Peyer's patch (tissue), 4 donors: ENCODE results near the gene HBM.

Experiments
- POLR2A ChIP-seq, 2 donors: fragments of 450-650 bp; IDR thresholded peaks; one replicate each; pipeline ENCODE4 v1.5.1; 2017; ENCODE audit warnings: antibody characterized with exemption in 2 of 2, mild to moderate bottlenecking in 2 of 2, moderate library complexity in 2 of 2
- TF ChIP-seq, protein P1 (sequence below), 6 experiments: fragments of 450-650 bp in 4 of 6; fragments of 200-600 bp in 2 of 6; sonication (generic) in 1 of 6; IDR thresholded peaks; one replicate each; pipeline ENCODE4 v1.5.1; 2017 to 2019; ENCODE audit warnings: antibody characterized with exemption in 6 of 6, mild to moderate bottlenecking in 3 of 6, moderate library complexity in 1 of 6

GRCh38 chr16:117379-118365 lies 48.1 kb upstream of the HBM start:
- TF ChIP-seq, protein P1, sequence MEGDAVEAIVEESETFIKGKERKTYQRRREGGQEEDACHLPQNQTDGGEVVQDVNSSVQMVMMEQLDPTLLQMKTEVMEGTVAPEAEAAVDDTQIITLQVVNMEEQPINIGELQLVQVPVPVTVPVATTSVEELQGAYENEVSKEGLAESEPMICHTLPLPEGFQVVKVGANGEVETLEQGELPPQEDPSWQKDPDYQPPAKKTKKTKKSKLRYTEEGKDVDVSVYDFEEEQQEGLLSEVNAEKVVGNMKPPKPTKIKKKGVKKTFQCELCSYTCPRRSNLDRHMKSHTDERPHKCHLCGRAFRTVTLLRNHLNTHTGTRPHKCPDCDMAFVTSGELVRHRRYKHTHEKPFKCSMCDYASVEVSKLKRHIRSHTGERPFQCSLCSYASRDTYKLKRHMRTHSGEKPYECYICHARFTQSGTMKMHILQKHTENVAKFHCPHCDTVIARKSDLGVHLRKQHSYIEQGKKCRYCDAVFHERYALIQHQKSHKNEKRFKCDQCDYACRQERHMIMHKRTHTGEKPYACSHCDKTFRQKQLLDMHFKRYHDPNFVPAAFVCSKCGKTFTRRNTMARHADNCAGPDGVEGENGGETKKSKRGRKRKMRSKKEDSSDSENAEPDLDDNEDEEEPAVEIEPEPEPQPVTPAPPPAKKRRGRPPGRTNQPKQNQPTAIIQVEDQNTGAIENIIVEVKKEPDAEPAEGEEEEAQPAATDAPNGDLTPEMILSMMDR (IDR thresholded peaks at IDR 0.05), result peak; percentile 25 to 70 (median 62)
- TF ChIP-seq POLR2A (IDR thresholded peaks at IDR 0.05), result no peak
